Measurements from ENCODE around the gene NTSR1.

DNA sequence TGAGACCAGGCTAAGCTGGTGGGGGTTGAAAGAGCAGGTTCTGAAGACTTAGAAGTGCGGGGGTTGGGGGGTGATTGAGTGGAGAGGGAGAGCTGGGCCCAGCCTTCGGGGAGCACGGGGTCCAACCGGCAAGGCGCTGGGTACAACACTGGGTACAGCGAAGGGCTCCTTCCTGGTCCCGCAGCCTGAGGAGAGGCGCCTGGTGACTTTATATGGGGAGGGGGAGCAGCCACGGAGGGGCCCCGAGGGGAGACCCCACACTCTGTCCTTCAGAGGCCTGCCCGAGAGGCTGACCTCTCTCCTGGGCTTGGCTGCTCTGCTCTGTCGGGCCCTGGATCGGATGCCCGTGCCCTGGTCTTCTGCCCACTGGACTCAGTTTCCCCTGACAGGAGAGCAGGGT is 10.4 kb upstream of the NTSR1 start:
- TF ChIP-seq, protein P1, sequence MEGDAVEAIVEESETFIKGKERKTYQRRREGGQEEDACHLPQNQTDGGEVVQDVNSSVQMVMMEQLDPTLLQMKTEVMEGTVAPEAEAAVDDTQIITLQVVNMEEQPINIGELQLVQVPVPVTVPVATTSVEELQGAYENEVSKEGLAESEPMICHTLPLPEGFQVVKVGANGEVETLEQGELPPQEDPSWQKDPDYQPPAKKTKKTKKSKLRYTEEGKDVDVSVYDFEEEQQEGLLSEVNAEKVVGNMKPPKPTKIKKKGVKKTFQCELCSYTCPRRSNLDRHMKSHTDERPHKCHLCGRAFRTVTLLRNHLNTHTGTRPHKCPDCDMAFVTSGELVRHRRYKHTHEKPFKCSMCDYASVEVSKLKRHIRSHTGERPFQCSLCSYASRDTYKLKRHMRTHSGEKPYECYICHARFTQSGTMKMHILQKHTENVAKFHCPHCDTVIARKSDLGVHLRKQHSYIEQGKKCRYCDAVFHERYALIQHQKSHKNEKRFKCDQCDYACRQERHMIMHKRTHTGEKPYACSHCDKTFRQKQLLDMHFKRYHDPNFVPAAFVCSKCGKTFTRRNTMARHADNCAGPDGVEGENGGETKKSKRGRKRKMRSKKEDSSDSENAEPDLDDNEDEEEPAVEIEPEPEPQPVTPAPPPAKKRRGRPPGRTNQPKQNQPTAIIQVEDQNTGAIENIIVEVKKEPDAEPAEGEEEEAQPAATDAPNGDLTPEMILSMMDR (IDR thresholded peaks at IDR 0.05): no peak
- TF ChIP-seq EZH2 (IDR thresholded peaks at IDR 0.05): no peak

All from neural progenitor cell (in vitro differentiated cells).